ENCODE data around the gene ALOX15. TPM values are rescaled to one million over a fixed set of nuclear protein-coding genes. Genes with fewer than 3 reads are reported as not detected.

The ALOX15 gene
- total RNA-seq, 1 experiment from 2014 or later, result not detected

DNA sequence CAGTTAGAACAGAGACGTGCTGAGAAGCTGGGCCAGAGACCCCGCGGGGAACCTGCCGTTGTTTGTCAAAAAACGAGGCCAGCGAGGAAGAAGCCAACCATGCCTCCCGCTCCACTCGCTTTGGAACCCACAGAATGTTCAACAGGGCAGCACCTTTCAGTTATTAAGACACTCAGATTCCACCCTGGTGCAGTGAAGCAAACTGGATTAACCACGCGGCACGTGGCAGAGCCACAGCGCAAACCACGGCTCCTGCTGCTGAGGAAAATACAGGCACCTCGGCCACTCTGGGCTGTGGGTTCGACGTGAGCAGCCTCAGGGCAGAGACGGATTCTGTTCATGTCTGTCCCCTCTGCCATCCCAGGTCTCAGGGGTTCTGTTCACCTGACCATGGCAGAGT is 24.4 kb downstream of the ALOX15 start:
- Histone ChIP-seq H3K4me3 (ENCODE audit: low read depth in 2 of 2, low read length in 2 of 2) (no peak overlapping the region), H3K4me1 (ENCODE audit: control insufficient read depth, insufficient read depth, low read length) (no peaks in the 10 kb centered on the region), H3K9me3 (ENCODE audit: control insufficient read depth, insufficient read depth, low read depth, low read length) (no peaks in the 10 kb centered on the region), H3K27me3 (ENCODE audit: control insufficient read depth, insufficient read depth, low read length) (no peaks in the 10 kb centered on the region), H3K36me3 (ENCODE audit: control insufficient read depth, insufficient read depth, low read length) (no peaks in the 10 kb centered on the region), H3K27ac (ENCODE audit: low read length) (no peak overlapping the region)
- ChIA-PET CTCF (no interaction called here), POLR2A (no interaction called here)
- DNase-seq (ENCODE audit: low read depth, low spot score) (no peak), ATAC-seq (no peak)
- intact Hi-C loops (cut with micrococcal nuclease; ENCODE audit: unreplicated experiment), result no loop called here
- TF ChIP-seq, protein P1, sequence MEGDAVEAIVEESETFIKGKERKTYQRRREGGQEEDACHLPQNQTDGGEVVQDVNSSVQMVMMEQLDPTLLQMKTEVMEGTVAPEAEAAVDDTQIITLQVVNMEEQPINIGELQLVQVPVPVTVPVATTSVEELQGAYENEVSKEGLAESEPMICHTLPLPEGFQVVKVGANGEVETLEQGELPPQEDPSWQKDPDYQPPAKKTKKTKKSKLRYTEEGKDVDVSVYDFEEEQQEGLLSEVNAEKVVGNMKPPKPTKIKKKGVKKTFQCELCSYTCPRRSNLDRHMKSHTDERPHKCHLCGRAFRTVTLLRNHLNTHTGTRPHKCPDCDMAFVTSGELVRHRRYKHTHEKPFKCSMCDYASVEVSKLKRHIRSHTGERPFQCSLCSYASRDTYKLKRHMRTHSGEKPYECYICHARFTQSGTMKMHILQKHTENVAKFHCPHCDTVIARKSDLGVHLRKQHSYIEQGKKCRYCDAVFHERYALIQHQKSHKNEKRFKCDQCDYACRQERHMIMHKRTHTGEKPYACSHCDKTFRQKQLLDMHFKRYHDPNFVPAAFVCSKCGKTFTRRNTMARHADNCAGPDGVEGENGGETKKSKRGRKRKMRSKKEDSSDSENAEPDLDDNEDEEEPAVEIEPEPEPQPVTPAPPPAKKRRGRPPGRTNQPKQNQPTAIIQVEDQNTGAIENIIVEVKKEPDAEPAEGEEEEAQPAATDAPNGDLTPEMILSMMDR (IDR thresholded peaks at IDR 0.05), result no peak
- TF ChIP-seq SIN3A (IDR thresholded peaks at IDR 0.05; ENCODE audit: borderline replicate concordance, insufficient read depth, low read depth, low read length) (no peak), TCF7L2 (IDR thresholded peaks at IDR 0.05; ENCODE audit: low read depth, low read length) (no peak), POLR2AphosphoS5 (IDR thresholded peaks at IDR 0.05; ENCODE audit: low read depth, low read length) (no peak)
- TF ChIP-seq, protein P2, sequence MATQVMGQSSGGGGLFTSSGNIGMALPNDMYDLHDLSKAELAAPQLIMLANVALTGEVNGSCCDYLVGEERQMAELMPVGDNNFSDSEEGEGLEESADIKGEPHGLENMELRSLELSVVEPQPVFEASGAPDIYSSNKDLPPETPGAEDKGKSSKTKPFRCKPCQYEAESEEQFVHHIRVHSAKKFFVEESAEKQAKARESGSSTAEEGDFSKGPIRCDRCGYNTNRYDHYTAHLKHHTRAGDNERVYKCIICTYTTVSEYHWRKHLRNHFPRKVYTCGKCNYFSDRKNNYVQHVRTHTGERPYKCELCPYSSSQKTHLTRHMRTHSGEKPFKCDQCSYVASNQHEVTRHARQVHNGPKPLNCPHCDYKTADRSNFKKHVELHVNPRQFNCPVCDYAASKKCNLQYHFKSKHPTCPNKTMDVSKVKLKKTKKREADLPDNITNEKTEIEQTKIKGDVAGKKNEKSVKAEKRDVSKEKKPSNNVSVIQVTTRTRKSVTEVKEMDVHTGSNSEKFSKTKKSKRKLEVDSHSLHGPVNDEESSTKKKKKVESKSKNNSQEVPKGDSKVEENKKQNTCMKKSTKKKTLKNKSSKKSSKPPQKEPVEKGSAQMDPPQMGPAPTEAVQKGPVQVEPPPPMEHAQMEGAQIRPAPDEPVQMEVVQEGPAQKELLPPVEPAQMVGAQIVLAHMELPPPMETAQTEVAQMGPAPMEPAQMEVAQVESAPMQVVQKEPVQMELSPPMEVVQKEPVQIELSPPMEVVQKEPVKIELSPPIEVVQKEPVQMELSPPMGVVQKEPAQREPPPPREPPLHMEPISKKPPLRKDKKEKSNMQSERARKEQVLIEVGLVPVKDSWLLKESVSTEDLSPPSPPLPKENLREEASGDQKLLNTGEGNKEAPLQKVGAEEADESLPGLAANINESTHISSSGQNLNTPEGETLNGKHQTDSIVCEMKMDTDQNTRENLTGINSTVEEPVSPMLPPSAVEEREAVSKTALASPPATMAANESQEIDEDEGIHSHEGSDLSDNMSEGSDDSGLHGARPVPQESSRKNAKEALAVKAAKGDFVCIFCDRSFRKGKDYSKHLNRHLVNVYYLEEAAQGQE (IDR thresholded peaks at IDR 0.05; ENCODE audit: insufficient read depth in 1 of 2, low read depth in 2 of 2, low read length in 1 of 2), result no peak
- in situ Hi-C loops (cut with HindIII; ENCODE audit: low pct_unique_long_range_greater_than_20kb, low sequenced_read_pairs), result no loop called here
- BruUV-seq (replicated peaks), result no TSS peak

DNA sequence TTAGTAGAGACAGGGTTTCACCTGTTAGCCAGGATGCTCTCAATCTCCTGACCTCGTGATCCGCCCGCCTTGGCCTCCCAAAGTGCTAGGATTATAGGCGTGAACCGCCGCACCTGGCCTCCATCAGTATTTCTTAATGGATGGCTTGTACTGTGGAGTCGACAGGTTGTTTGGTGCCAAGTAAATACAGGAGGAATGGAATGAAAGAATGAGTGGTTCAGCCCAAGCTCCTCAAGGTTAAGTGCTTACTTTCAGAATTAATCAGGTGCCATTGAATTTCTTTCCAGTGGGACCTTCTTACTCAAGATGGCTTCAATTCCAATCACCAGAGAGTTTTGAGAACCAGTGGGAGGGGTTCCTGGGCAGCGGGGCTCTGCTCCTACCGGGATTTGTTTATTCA is 25.0 kb downstream of the ALOX15 start:
- POLR2A ChIA-PET, result no interaction called here
- intact Hi-C loops (cut with micrococcal nuclease; ENCODE audit: unreplicated experiment), result no loop called here
- H3K27me3 ChIP-seq (ENCODE audit: control insufficient read depth, insufficient read depth, low read length), result no peaks in the 10 kb centered on the region
- CTCF ChIA-PET, result no interaction called here
- H3K36me3 ChIP-seq (ENCODE audit: control insufficient read depth, insufficient read depth, low read length), result no peaks in the 10 kb centered on the region
- TF ChIP-seq POLR2AphosphoS5 (IDR thresholded peaks at IDR 0.05; ENCODE audit: low read depth, low read length), result no peak
- H3K27ac ChIP-seq (ENCODE audit: low read length), result no peak overlapping the region
- no peaks in the 10 kb centered on the region for H3K4me1 ChIP-seq (ENCODE audit: control insufficient read depth, insufficient read depth, low read length)
- H3K4me3 ChIP-seq (ENCODE audit: low read depth in 2 of 2, low read length in 2 of 2), result no peak overlapping the region
- DNase-seq (ENCODE audit: low read depth, low spot score), result no peak
- BruUV-seq (replicated peaks), result no TSS peak
- ATAC-seq, result no peak
- in situ Hi-C loops (cut with HindIII; ENCODE audit: low pct_unique_long_range_greater_than_20kb, low sequenced_read_pairs), result no loop called here
- H3K9me3 ChIP-seq (ENCODE audit: control insufficient read depth, insufficient read depth, low read depth, low read length), result no peaks in the 10 kb centered on the region

DNA sequence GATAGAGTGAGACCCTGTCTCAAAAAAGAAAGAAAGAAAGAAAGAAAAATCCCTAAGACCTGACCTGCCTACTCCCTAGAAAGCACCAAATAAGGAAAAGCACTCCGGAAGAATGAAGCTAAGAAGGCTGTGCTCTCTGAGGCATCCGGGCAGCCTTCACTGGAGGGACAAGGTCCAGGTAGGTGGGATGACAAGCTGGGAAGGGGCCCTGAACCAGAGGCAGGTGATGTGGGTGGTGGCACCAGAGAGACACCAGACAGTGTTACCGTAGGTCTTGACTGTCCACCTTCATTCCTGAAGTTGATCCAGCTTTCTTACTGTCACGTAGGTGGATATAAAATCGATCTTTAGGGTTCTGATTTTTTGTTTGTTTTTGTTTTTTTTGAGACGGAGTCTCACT is 30.8 kb downstream of the ALOX15 start:
- CTCF ChIA-PET, result no interaction called here
- H3K36me3 ChIP-seq (ENCODE audit: control insufficient read depth, insufficient read depth, low read length), result no peaks in the 10 kb centered on the region
- H3K4me1 ChIP-seq (ENCODE audit: control insufficient read depth, insufficient read depth, low read length), result no peaks in the 10 kb centered on the region
- DNase-seq (ENCODE audit: low read depth, low spot score), result no peak
- no peak overlapping the region for H3K4me3 ChIP-seq (ENCODE audit: low read depth in 2 of 2, low read length in 2 of 2)
- no peaks in the 10 kb centered on the region for H3K9me3 ChIP-seq (ENCODE audit: control insufficient read depth, insufficient read depth, low read depth, low read length)
- intact Hi-C loops (cut with micrococcal nuclease; ENCODE audit: unreplicated experiment) (no loop called here), in situ Hi-C loops (cut with HindIII; ENCODE audit: low pct_unique_long_range_greater_than_20kb, low sequenced_read_pairs) (no loop called here)
- POLR2A ChIA-PET, result no interaction called here
- ATAC-seq, result no peak
- H3K27ac ChIP-seq (ENCODE audit: low read length), result no peak overlapping the region
- TF ChIP-seq POLR2AphosphoS5 (IDR thresholded peaks at IDR 0.05; ENCODE audit: low read depth, low read length), result no peak
- TF ChIP-seq, protein P2 (IDR thresholded peaks at IDR 0.05; ENCODE audit: insufficient read depth in 1 of 2, low read depth in 2 of 2, low read length in 1 of 2), result no peak
- TF ChIP-seq, protein P1 (IDR thresholded peaks at IDR 0.05), result no peak
- TF ChIP-seq SIN3A (IDR thresholded peaks at IDR 0.05; ENCODE audit: borderline replicate concordance, insufficient read depth, low read depth, low read length), result no peak
- no peak for TF ChIP-seq TCF7L2 (IDR thresholded peaks at IDR 0.05; ENCODE audit: low read depth, low read length)
- no TSS peak for BruUV-seq (replicated peaks)
- peaks cover 5% of the 10 kb centered on the region for H3K27me3 ChIP-seq (ENCODE audit: control insufficient read depth, insufficient read depth, low read length)

All from Panc1 (cell line).